HEK293 (cell line): ENCODE results near the gene TINCR.

Source experiments
- CTCF ChIA-PET: fragments of 350-600 bp; formaldehyde crosslinking; extraction: SDS; loops from one replicate; lab custom pipeline; 2021; ENCODE audit warnings: antibody characterized with exemption; lab: Yijun Ruan, JAX
- POLR2A ChIA-PET: fragments of 300-600 bp; formaldehyde crosslinking; extraction: SDS; loops from one replicate; lab custom pipeline; 2020; ENCODE audit warnings: antibody characterized with exemption, inconsistent platforms; lab: Yijun Ruan, JAX
- H3K27ac ChIP-seq: fragments of 200-500 bp; sonication (Bioruptor generic); 2 replicates; pipeline ENCODE4 v1.5.1; 2014; ENCODE audit warnings: low read depth, low read length, control low read depth, inconsistent platforms; ENCODE audit errors: extremely low read depth
- H3K36me3 ChIP-seq, 2 experiments: fragments of 200-500 bp in 1 of 2; sonication (Bioruptor generic) in 1 of 2; 1 replicate in 1 of 2; 2 replicates in 1 of 2; pipeline ENCODE4 v1.5.1; 2014 to 2017; ENCODE audit warnings: inconsistent platforms in 2 of 2, low read length in 2 of 2; ENCODE audit not compliant: control insufficient read depth in 2 of 2, insufficient read depth in 1 of 2
- H3K4me1 ChIP-seq: fragments of 200-500 bp; sonication (Bioruptor generic); 2 replicates; pipeline ENCODE4 v1.5.1; 2014; ENCODE audit warnings: mild to moderate bottlenecking, low read length, inconsistent platforms; ENCODE audit not compliant: control insufficient read depth, insufficient read depth
- H3K4me3 ChIP-seq: 2 replicates; pipeline ENCODE4 v1.5.1; 2011; ENCODE audit warnings: low read depth, mild to moderate bottlenecking, control low read depth, low read length, moderate library complexity
- H3K9me3 ChIP-seq: fragments of 200-500 bp; sonication (Bioruptor generic); 2 replicates; pipeline ENCODE4 v1.5.1; 2014; ENCODE audit warnings: low read depth, low read length, inconsistent platforms; ENCODE audit not compliant: control insufficient read depth, insufficient read depth
- KLF7 ChIP-seq: fragments of 450-650 bp; formaldehyde crosslinking; IDR thresholded peaks from 2 replicates; pipeline ENCODE4 v1.5.1; 2016; ENCODE audit warnings: missing biosample characterization, missing genetic modification characterization, borderline replicate concordance
- MZF1 ChIP-seq: fragments of 450-650 bp; formaldehyde crosslinking; IDR thresholded peaks from 2 replicates; pipeline ENCODE4 v1.5.1; 2017; ENCODE audit warnings: missing biosample characterization, missing genetic modification characterization, borderline replicate concordance
- OSR2 ChIP-seq: fragments of 450-650 bp; formaldehyde crosslinking; IDR thresholded peaks from 2 replicates; pipeline ENCODE4 v1.5.1; 2016; ENCODE audit warnings: missing biosample characterization, missing genetic modification characterization
- RBAK ChIP-seq: fragments of 450-650 bp; formaldehyde crosslinking; IDR thresholded peaks from 2 replicates; pipeline ENCODE4 v1.5.1; 2016; ENCODE audit warnings: missing biosample characterization, missing genetic modification characterization
- SALL2 ChIP-seq: fragments of 450-650 bp; formaldehyde crosslinking; IDR thresholded peaks from 2 replicates; pipeline ENCODE4 v1.5.0; 2017; ENCODE audit warnings: missing biosample characterization, mild to moderate bottlenecking, missing genetic modification characterization, borderline replicate concordance
- ZBTB49 ChIP-seq: fragments of 450-650 bp; formaldehyde crosslinking; IDR thresholded peaks from 2 replicates; pipeline ENCODE4 v1.5.1; 2016; ENCODE audit warnings: missing biosample characterization, missing genetic modification characterization, low read depth
- ZFP3 ChIP-seq: fragments of 450-650 bp; formaldehyde crosslinking; IDR thresholded peaks from 2 replicates; pipeline ENCODE4 v1.5.1; 2016; ENCODE audit warnings: low read depth, missing biosample characterization, missing genetic modification characterization
- ZNF157 ChIP-seq: fragments of 450-650 bp; formaldehyde crosslinking; IDR thresholded peaks from 2 replicates; pipeline ENCODE4 v1.5.1; 2016; ENCODE audit warnings: missing biosample characterization, missing genetic modification characterization
- ZNF214 ChIP-seq: fragments of 450-650 bp; formaldehyde crosslinking; IDR thresholded peaks from 2 replicates; pipeline ENCODE4 v1.5.1; 2017; ENCODE audit warnings: missing biosample characterization, mild to moderate bottlenecking, missing genetic modification characterization, borderline replicate concordance
- ZNF223 ChIP-seq: fragments of 450-650 bp; formaldehyde crosslinking; IDR thresholded peaks from 2 replicates; pipeline ENCODE4 v1.5.1; 2016; ENCODE audit warnings: missing biosample characterization, missing genetic modification characterization
- ZNF341 ChIP-seq: fragments of 450-650 bp; formaldehyde crosslinking; IDR thresholded peaks from 2 replicates; pipeline ENCODE4; 2016; ENCODE audit warnings: low read depth, missing biosample characterization, missing genetic modification characterization
- ZNF529 ChIP-seq: fragments of 450-650 bp; formaldehyde crosslinking; IDR thresholded peaks from 2 replicates; pipeline ENCODE4 v1.5.1; 2017; ENCODE audit warnings: missing genetic modification characterization, missing biosample characterization; ENCODE audit not compliant: insufficient replicate concordance
- ZSCAN23 ChIP-seq: fragments of 450-650 bp; formaldehyde crosslinking; IDR thresholded peaks from 2 replicates; pipeline ENCODE4 v1.5.1; 2016; ENCODE audit warnings: missing biosample characterization, missing genetic modification characterization
- TF ChIP-seq, protein P1 (sequence below): fragments of 450-650 bp; formaldehyde crosslinking; optimal IDR thresholded peaks from 2 replicates; pipeline ENCODE3; 2016; ENCODE audit warnings: missing biosample characterization, mild to moderate bottlenecking, missing genetic modification characterization
- TF ChIP-seq, protein P2 (sequence below): fragments of 450-650 bp; formaldehyde crosslinking; IDR thresholded peaks from 2 replicates; pipeline ENCODE4 v1.5.1; 2016; ENCODE audit warnings: missing biosample characterization, missing genetic modification characterization
- TF ChIP-seq, protein P3 (sequence below): fragments of 450-650 bp; formaldehyde crosslinking; IDR thresholded peaks from 2 replicates; pipeline ENCODE4 v1.5.1; 2017; ENCODE audit warnings: missing biosample characterization, missing genetic modification characterization
- TF ChIP-seq, protein P4 (sequence below): fragments of 450-650 bp; formaldehyde crosslinking; IDR thresholded peaks from 2 replicates; pipeline ENCODE4 v1.5.0; 2017; ENCODE audit warnings: missing biosample characterization, missing genetic modification characterization, borderline replicate concordance

The TINCR gene

GRCh38 chr19:5547881-5548280 is 19.9 kb downstream of the TINCR start (continued):
- TF ChIP-seq, protein P1, sequence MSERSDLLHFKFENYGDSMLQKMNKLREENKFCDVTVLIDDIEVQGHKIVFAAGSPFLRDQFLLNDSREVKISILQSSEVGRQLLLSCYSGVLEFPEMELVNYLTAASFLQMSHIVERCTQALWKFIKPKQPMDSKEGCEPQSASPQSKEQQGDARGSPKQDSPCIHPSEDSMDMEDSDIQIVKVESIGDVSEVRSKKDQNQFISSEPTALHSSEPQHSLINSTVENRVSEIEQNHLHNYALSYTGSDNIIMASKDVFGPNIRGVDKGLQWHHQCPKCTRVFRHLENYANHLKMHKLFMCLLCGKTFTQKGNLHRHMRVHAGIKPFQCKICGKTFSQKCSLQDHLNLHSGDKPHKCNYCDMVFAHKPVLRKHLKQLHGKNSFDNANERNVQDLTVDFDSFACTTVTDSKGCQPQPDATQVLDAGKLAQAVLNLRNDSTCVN (tag by site-specific recombination) = no peak
- no peak for TF ChIP-seq RBAK (tag by site-specific recombination)
- no peak for TF ChIP-seq ZNF529 (tag by site-specific recombination)
- TF ChIP-seq SALL2 (tag by site-specific recombination) = no peak

DNA sequence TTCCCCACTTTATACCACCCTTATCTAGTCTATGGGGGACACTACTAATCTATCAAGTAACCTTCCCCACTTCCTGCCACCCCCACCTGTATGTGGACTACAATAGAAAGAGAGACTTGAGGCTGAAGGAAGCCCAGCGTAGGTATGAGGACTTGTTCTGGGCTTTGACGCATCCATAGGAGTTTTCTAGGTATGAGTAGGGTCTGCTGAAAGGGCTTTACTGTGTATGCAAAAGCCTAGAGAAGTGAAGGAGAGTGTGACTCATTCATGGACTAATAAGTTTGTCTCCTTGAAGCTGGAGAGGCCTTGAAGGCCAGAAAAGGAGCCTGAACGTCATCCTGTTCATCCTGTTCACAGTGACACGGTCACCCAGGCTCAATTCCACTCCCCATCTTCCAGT is 21.8 kb downstream of the TINCR start:
- no peak overlapping the region for H3K27ac ChIP-seq
- H3K36me3 ChIP-seq = no peaks in the 10 kb centered on the region
- H3K9me3 ChIP-seq = no peaks in the 10 kb centered on the region
- no peak overlapping the region for H3K4me3 ChIP-seq
- no peaks in the 10 kb centered on the region for H3K4me1 ChIP-seq
- POLR2A ChIA-PET = interaction anchor here (0.6 kb wide), 1 partner anchor 49 kb away, joined by 8 read pairs; no protein-coding TSS in a partner anchor
- TF ChIP-seq ZNF214 (no peak), ZFP3 (peak; percentile 90)
- CTCF ChIA-PET = interaction anchor here (0.6 to 3.4 kb wide), 6 partner anchors 10 to 277 kb away, joined by 3 to 20 read pairs (median 6); partner anchors contain the start of gene RPL36

DNA sequence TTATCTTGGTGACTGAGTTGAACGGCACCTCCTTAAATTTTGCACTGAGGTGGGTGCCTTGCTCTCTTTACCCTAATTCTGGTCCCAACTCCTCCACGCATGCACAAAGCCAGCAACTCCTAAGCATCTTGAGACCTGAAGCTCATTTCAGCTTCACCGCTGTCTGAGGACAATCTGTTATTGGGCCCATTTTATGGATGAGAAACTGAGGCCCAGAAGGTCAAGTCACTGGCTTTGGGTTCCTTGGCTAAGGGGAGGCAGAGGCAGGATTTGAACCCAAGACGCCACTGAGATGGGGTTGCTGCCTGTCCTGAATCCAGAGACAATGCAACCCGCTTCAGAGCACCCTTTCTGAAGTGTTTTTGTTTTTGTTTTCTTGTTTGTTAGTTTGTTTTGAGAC is 22.7 kb downstream of the TINCR start:
- Histone ChIP-seq H3K27ac (no peak overlapping the region), H3K4me1 (no peaks in the 10 kb centered on the region), H3K9me3 (no peaks in the 10 kb centered on the region)
- TF ChIP-seq KLF7 (tag by site-specific recombination) = no peak
- TF ChIP-seq, protein P2, sequence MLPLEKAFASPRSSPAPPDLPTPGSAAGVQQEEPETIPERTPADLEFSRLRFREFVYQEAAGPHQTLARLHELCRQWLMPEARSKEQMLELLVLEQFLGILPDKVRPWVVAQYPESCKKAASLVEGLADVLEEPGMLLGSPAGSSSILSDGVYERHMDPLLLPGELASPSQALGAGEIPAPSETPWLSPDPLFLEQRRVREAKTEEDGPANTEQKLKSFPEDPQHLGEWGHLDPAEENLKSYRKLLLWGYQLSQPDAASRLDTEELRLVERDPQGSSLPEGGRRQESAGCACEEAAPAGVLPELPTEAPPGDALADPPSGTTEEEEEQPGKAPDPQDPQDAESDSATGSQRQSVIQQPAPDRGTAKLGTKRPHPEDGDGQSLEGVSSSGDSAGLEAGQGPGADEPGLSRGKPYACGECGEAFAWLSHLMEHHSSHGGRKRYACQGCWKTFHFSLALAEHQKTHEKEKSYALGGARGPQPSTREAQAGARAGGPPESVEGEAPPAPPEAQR (tag by site-specific recombination) = no peak
- TF ChIP-seq MZF1 (tag by site-specific recombination) = no peak
- TF ChIP-seq ZBTB49 (tag by site-specific recombination) = no peak
- no peak for TF ChIP-seq ZSCAN23 (tag by site-specific recombination)
- TF ChIP-seq, protein P3, sequence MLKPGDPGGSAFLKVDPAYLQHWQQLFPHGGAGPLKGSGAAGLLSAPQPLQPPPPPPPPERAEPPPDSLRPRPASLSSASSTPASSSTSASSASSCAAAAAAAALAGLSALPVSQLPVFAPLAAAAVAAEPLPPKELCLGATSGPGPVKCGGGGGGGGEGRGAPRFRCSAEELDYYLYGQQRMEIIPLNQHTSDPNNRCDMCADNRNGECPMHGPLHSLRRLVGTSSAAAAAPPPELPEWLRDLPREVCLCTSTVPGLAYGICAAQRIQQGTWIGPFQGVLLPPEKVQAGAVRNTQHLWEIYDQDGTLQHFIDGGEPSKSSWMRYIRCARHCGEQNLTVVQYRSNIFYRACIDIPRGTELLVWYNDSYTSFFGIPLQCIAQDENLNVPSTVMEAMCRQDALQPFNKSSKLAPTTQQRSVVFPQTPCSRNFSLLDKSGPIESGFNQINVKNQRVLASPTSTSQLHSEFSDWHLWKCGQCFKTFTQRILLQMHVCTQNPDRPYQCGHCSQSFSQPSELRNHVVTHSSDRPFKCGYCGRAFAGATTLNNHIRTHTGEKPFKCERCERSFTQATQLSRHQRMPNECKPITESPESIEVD (tag by site-specific recombination) = no peak
- no peak for TF ChIP-seq ZNF157 (tag by site-specific recombination)
- TF ChIP-seq ZNF341 = no peak
- TF ChIP-seq OSR2 (tag by site-specific recombination) = no peak
- TF ChIP-seq ZNF223 (tag by site-specific recombination) = no peak
- TF ChIP-seq, protein P4, sequence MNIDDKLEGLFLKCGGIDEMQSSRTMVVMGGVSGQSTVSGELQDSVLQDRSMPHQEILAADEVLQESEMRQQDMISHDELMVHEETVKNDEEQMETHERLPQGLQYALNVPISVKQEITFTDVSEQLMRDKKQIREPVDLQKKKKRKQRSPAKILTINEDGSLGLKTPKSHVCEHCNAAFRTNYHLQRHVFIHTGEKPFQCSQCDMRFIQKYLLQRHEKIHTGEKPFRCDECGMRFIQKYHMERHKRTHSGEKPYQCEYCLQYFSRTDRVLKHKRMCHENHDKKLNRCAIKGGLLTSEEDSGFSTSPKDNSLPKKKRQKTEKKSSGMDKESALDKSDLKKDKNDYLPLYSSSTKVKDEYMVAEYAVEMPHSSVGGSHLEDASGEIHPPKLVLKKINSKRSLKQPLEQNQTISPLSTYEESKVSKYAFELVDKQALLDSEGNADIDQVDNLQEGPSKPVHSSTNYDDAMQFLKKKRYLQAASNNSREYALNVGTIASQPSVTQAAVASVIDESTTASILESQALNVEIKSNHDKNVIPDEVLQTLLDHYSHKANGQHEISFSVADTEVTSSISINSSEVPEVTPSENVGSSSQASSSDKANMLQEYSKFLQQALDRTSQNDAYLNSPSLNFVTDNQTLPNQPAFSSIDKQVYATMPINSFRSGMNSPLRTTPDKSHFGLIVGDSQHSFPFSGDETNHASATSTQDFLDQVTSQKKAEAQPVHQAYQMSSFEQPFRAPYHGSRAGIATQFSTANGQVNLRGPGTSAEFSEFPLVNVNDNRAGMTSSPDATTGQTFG (tag by site-specific recombination) = no peak
- TF ChIP-seq, all 188 proteins: peak for 0
- ChIA-PET POLR2A (no interaction called here), CTCF (interaction anchor here (3.4 kb wide), 1 partner anchor 9 kb away, joined by 18 read pairs; no protein-coding TSS in a partner anchor)
- Histone ChIP-seq H3K36me3 (no peaks in the 10 kb centered on the region), H3K4me3 (no peak overlapping the region)
